Right ventricle myocardium inferior (tissue), 1 donor: ENCODE measurements around the gene NME7. TPM values are rescaled to one million over a fixed set of nuclear protein-coding genes. Genes with fewer than 3 reads are reported as not detected.

ENCODE experiments used
- total RNA-seq: library from RNA; stranded (reverse); fragmentation: NEBNext Ultra II Directional; extraction: Animal tissue kit (Norgen Biotek cat#: 25700); gene quantifications from one replicate; pipeline ENCODE4 v1.2.1, GENCODE V29; 2021
- donor health status: DM: no; HTN: yes; CAD: no; lungs with severe emphysema.

NME7 gene
- total RNA-seq, 1 donor from 2014 or later = 10.1 TPM

Other genes with a start within 250 kb of the NME7 start
- gene BLZF1, start 398 bp upstream of the NME7 start, total RNA-seq = 22.6 TPM
- 0.65 TPM for gene CCDC181, start 59.7 kb upstream of the NME7 start, total RNA-seq
- gene SLC19A2, start 118.1 kb upstream of the NME7 start, total RNA-seq = 16.5 TPM
- 16.6 TPM for gene F5, start 218.7 kb upstream of the NME7 start, total RNA-seq